Adrenal gland (tissue), 12 donors: ENCODE data around the gene RPH3AL. TPM values are rescaled to one million over a fixed set of nuclear protein-coding genes. Genes with fewer than 3 reads are reported as not detected.
"Not testable (repeated sequence)": the region's sequence is repeated elsewhere in the genome, so short reads cannot be mapped to it uniquely, and the experiment has no call there.

Source experiments
- DNase-seq, 7 donors: peaks; one replicate each; pipeline ENCODE4 v3.0.0-alpha.2; 2019 to 2020
- H3K27ac ChIP-seq, 5 donors: fragments of 200-600 bp; sonication (generic) in 4 of 5; 1 replicate in 3 of 5; 2 replicates in 2 of 5; pipeline versions ENCODE4 v1.5.1 to v1.8.0; 2016 to 2020; ENCODE audit warnings: mild to moderate bottlenecking in 1 of 5
- H3K27me3 ChIP-seq: fragments of 200-600 bp; 2 replicates; pipeline ENCODE4 v1.8.0; 2021
- H3K36me3 ChIP-seq, 2 donors: fragments of 200-600 bp; replicated peaks in 1 of 2; 1 replicate in 1 of 2; 2 replicates in 1 of 2; pipeline versions ENCODE4 v1.5.1 to v1.8.0; 2018 to 2022
- H3K4me1 ChIP-seq, 2 donors: fragments of 200-600 bp; replicated peaks in 1 of 2; 1 replicate in 1 of 2; 2 replicates in 1 of 2; pipeline versions ENCODE4 v1.5.1 to v1.8.0; 2018 to 2021
- H3K4me3 ChIP-seq, 4 donors: fragments of 200-600 bp; sonication (generic) in 3 of 4; one replicate each; pipeline ENCODE4 v1.5.1; 2016 to 2018
- H3K9me3 ChIP-seq, 3 donors: fragments of 200-600 bp; sonication (generic) in 1 of 3; replicated peaks in 1 of 3; 1 replicate in 2 of 3; 2 replicates in 1 of 3; pipeline versions ENCODE4 v1.5.1 to v1.8.0; 2016 to 2021
- CTCF ChIP-seq, 6 experiments: fragments of 450-650 bp in 4 of 6; fragments of 200-600 bp in 2 of 6; sonication (generic) in 1 of 6; IDR thresholded peaks; 1 replicate in 5 of 6; 2 replicates in 1 of 6; pipeline versions ENCODE4 v1.5.1 to v1.8.0; 2016 to 2021; ENCODE audit warnings: antibody characterized with exemption in 6 of 6, mild to moderate bottlenecking in 2 of 6, moderate library complexity in 1 of 6
- POLR2A ChIP-seq, 2 donors: fragments of 450-650 bp; IDR thresholded peaks; one replicate each; pipeline ENCODE4 v1.6.1; 2017; ENCODE audit warnings: antibody characterized with exemption in 2 of 2, mild to moderate bottlenecking in 2 of 2, moderate library complexity in 1 of 2
- WGBS, 4 donors: extraction: QIAGEN DNeasy Blood & Tissue Kit in 2 of 4; methylation state at CpG; one replicate each; pipeline versions ENCODE4 v1.1.5 to v1.1.7; 2013 to 2017; 5-methylcytosine and 5-hydroxymethylcytosine counted together
- intact Hi-C, 2 donors: fragments of 100-400 bp; cut with DNase I; formaldehyde crosslinking; loops; one replicate each; pipeline versions ENCODE4 v1.14.1 to v1.15.0; 2022 to 2023
- polyA plus RNA-seq, 3 donors: library from polyadenylated mRNA; stranded (reverse); fragments of 200-250 nt in 2 of 3; fragments of 350-450 nt in 1 of 3; fragmentation: Illumina TruSeq in 1 of 3; extraction: RNeasy Lipid Tissue Mini Kit (QIAGEN cat#74804) in 1 of 3; gene quantifications; one replicate each; pipeline ENCODE4 v1.2.3, GENCODE V29; 2013 to 2014
- total RNA-seq, 9 donors: library from RNA; depleted of rRNA in 4 of 9; stranded (reverse); fragments of >200 nt in 4 of 9; fragments of 120-200 nt in 1 of 9; fragmentation: NEBNext Ultra II Directional in 1 of 9; extraction: Animal tissue kit (Norgen Biotek cat#: 25700) in 1 of 9; gene quantifications; one replicate each; pipeline versions ENCODE4 v1.1.0 to v1.2.4, GENCODE V29; 2013 to 2023
- donor health status: healthy with polysubstance abuse.
- donor health status: Bipolar disorder and iron deficiency.
- donor health status: DM: yes; HTN: yes; CAD: no.
- donor health status: DM: no; HTN: no; CAD: no.
- donor health status: DM: no; HTN: no; CAD: no.
- donor health status: DM: yes; HTN: yes; CAD: no.

The RPH3AL gene
- total and polyA plus RNA-seq, 12 donors: 7.7 to 79.2 (median 33.7) TPM

- WGBS, 4 donors: 76 to 82% (median 80%) methylated on average over 15 to 25 of the region's 25 CpGs
- intact Hi-C loops: no loop called here
- Histone ChIP-seq H3K27me3 (no peaks in the 10 kb centered on the region), H3K9me3 (no peaks in the 10 kb centered on the region), H3K4me1 (no peaks in the 10 kb centered on the region), H3K27ac (no peak overlapping the region), H3K4me3 (no peak overlapping the region), H3K36me3 (peaks cover 0 to 14% of the 10 kb centered on the region in 2 donors)
- DNase-seq: no peak
- no peak for TF ChIP-seq CTCF (IDR thresholded peaks at IDR 0.05)
- no peak for TF ChIP-seq POLR2A (IDR thresholded peaks at IDR 0.05)
These were observed 31.7 kb downstream of the RPH3AL start for GRCh38 chr17:320809-321385.

- H3K27ac ChIP-seq: no peak overlapping the region
- no peaks in the 10 kb centered on the region for H3K27me3 ChIP-seq
- WGBS, 4 donors: 64 to 78% (median 72%) methylated on average over 9 of the region's 9 CpGs
- peaks cover 0 to 10% of the 10 kb centered on the region in 2 donors for H3K36me3 ChIP-seq
- no peaks in the 10 kb centered on the region for H3K9me3 ChIP-seq
- intact Hi-C loops: no loop called here
- no peak overlapping the region for H3K4me3 ChIP-seq
- peak in 3 of 7 donors; percentile 40 to 60 (median 55) for DNase-seq
- TF ChIP-seq POLR2A (IDR thresholded peaks at IDR 0.05): no peak
- no peaks in the 10 kb centered on the region for H3K4me1 ChIP-seq
These were observed 32.5 kb downstream of the RPH3AL start for GRCh38 chr17:320139-320538.

- intact Hi-C loops: loop anchor here in 1 of 2 donors (10.0 kb wide), 1 partner anchor 66 kb away; no protein-coding TSS in a partner anchor
These were observed 33.3 kb downstream of the RPH3AL start for GRCh38 chr17:319266-319665.

DNA sequence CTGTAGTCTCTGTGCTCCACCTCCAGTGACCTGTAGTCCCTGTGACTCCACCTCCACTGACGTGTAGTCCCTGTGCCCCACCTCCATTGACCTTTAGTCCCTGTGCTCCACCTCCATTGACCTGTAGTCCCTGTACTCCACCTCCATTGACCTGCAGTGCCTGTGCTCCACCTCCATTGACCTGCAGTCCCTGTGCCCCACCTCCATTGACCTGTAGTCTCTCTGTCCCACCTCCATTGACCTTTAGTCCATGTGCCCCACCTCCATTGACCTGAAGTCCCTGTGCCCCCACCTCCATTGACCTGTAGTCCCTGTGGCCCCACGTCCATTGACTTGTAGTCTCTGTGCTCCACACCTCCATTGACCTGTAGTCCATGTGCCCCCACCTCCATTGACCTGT, 35.5 kb downstream of the RPH3AL start:
- not testable (repeated sequence) for H3K27me3 ChIP-seq, H3K4me3 ChIP-seq, DNase-seq, H3K9me3 ChIP-seq, H3K27ac ChIP-seq, H3K4me1 ChIP-seq
- 78 to 88% (median 82%) methylated on average over 2 of the region's 2 CpGs for WGBS, 4 donors
- H3K36me3 ChIP-seq: peaks cover 0 to 10% of the 10 kb centered on the region in 2 donors
- intact Hi-C loops: loop anchor here in 1 of 2 donors (10.0 kb wide), 1 partner anchor 68 kb away; no protein-coding TSS in a partner anchor

More at GRCh38 chr17:319266-319665, 33.3 kb downstream of the RPH3AL start:
- no peaks in the 10 kb centered on the region for H3K4me1 ChIP-seq
- WGBS, 4 donors: 86 to 97% (median 95%) methylated on average over 12 of the region's 12 CpGs
- H3K27me3 ChIP-seq: no peaks in the 10 kb centered on the region
- H3K36me3 ChIP-seq: peaks cover 0 to 10% of the 10 kb centered on the region in 2 donors
- no peaks in the 10 kb centered on the region for H3K9me3 ChIP-seq
- H3K4me3 ChIP-seq: no peak overlapping the region
- TF ChIP-seq POLR2A (IDR thresholded peaks at IDR 0.05) (no peak), CTCF (IDR thresholded peaks at IDR 0.05) (no peak)
- no peak for DNase-seq
- no peak overlapping the region for H3K27ac ChIP-seq

- H3K27me3 ChIP-seq, H3K4me3 ChIP-seq, H3K27ac ChIP-seq, H3K4me1 ChIP-seq, H3K9me3 ChIP-seq: not testable (repeated sequence)
- 67 to 76% (median 74%) methylated on average over 2 of the region's 2 CpGs for WGBS, 4 donors
- DNase-seq: peak in 1 of 7 donors; percentile 6
- intact Hi-C loops: loop anchor here in 1 of 2 donors (10.0 kb wide), 1 partner anchor 69 kb away; no protein-coding TSS in a partner anchor
- H3K36me3 ChIP-seq: peaks cover 0 to 10% of the 10 kb centered on the region in 2 donors
These were observed 37.2 kb downstream of the RPH3AL start for GRCh38 chr17:315399-315798.

DNA sequence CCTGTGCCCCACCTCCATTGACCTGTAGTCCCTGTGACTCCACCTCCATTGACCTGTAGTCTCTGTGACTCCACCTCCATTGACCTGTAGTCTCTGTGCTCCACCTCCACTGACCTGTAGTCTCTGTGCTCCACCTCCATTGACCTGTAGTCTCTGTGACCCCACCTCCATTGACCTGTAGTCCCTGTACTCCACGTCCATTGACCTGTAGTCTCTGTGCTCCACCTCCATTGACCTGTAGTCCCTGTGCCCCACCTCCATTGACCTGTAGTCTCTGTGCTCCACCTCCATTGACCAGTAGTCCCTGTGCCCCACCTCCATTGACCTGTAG, 38.0 kb downstream of the RPH3AL start:
- WGBS, 4 donors: 93 to 98% (median 97%) methylated on average over 1 of the region's 1 CpG

More for the DNA sequence above, 38.0 kb downstream of the RPH3AL start:
- DNase-seq: peak in 1 of 7 donors; percentile 6
- not testable (repeated sequence) for H3K4me3 ChIP-seq, H3K27ac ChIP-seq, H3K4me1 ChIP-seq, H3K27me3 ChIP-seq, H3K9me3 ChIP-seq
- intact Hi-C loops: loop anchor here in 1 of 2 donors (10.0 kb wide), 1 partner anchor 70 kb away; no protein-coding TSS in a partner anchor
- peaks cover 0 to 10% of the 10 kb centered on the region in 2 donors for H3K36me3 ChIP-seq
